Endothelial cell (in vitro differentiated cells): Measurements from ENCODE around the gene METRN. TPM values are rescaled to one million over a fixed set of nuclear protein-coding genes. Genes with fewer than 3 reads are reported as not detected.
"Not testable (repeated sequence)": the region's sequence is repeated elsewhere in the genome, so short reads cannot be mapped to it uniquely, and the experiment has no call there.

Experiments
- DNase-seq: peaks from one replicate; pipeline ENCODE4 v3.0.0; 2021; ENCODE audit warnings: low spot score
- H3K27ac Mint-ChIP-seq: one replicate; pipeline ENCODE4 v1.8.0; 2021; ENCODE audit warnings: mixed read lengths, inconsistent platforms; ENCODE audit not compliant: unreplicated experiment
- H3K27me3 Mint-ChIP-seq: one replicate; pipeline ENCODE4 v1.8.0; 2021; ENCODE audit warnings: mild to moderate bottlenecking, moderate library complexity, mixed read lengths, inconsistent platforms; ENCODE audit not compliant: unreplicated experiment
- H3K36me3 Mint-ChIP-seq: one replicate; pipeline ENCODE4 v1.8.0; 2021; ENCODE audit warnings: mild to moderate bottlenecking, low read depth, mixed read lengths, inconsistent platforms; ENCODE audit not compliant: unreplicated experiment
- H3K4me1 Mint-ChIP-seq: one replicate; pipeline ENCODE4 v1.8.0; 2021; ENCODE audit warnings: mild to moderate bottlenecking, mixed read lengths, inconsistent platforms; ENCODE audit not compliant: unreplicated experiment
- H3K4me3 Mint-ChIP-seq: one replicate; pipeline ENCODE4 v1.8.0; 2021; ENCODE audit warnings: mild to moderate bottlenecking, mixed read lengths, inconsistent platforms; ENCODE audit not compliant: unreplicated experiment
- H3K9me3 Mint-ChIP-seq: one replicate; pipeline ENCODE4 v1.8.0; 2021; ENCODE audit warnings: mixed read lengths, inconsistent platforms; ENCODE audit not compliant: unreplicated experiment
- total RNA-seq: library from RNA; stranded (reverse); fragmentation: NEBNext Ultra II Directional; extraction: Animal tissue kit (Norgen Biotek cat#: 25700); gene quantifications from one replicate; pipeline ENCODE4 v1.2.1, GENCODE V29; 2021; ENCODE audit not compliant: unreplicated experiment
- TF ChIP-seq, protein P1 (sequence below): fragments of 200-600 bp; sonication (generic); IDR thresholded peaks from one replicate; pipeline ENCODE4 v1.5.0; 2021; ENCODE audit warnings: antibody characterized with exemption; ENCODE audit not compliant: unreplicated experiment

METRN gene
- total RNA-seq, 1 donor from 2014 or later = 11.2 TPM

- no peak for DNase-seq
- TF ChIP-seq, protein P1, sequence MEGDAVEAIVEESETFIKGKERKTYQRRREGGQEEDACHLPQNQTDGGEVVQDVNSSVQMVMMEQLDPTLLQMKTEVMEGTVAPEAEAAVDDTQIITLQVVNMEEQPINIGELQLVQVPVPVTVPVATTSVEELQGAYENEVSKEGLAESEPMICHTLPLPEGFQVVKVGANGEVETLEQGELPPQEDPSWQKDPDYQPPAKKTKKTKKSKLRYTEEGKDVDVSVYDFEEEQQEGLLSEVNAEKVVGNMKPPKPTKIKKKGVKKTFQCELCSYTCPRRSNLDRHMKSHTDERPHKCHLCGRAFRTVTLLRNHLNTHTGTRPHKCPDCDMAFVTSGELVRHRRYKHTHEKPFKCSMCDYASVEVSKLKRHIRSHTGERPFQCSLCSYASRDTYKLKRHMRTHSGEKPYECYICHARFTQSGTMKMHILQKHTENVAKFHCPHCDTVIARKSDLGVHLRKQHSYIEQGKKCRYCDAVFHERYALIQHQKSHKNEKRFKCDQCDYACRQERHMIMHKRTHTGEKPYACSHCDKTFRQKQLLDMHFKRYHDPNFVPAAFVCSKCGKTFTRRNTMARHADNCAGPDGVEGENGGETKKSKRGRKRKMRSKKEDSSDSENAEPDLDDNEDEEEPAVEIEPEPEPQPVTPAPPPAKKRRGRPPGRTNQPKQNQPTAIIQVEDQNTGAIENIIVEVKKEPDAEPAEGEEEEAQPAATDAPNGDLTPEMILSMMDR = no peak
- Mint-ChIP-seq H3K9me3 (no peaks in the 10 kb centered on the region), H3K4me1 (peaks cover 11% of the 10 kb centered on the region), H3K27me3 (no peaks in the 10 kb centered on the region), H3K27ac (no peak overlapping the region), H3K36me3 (no peaks in the 10 kb centered on the region), H3K4me3 (no peak overlapping the region)
These were observed 33.2 kb downstream of the METRN start for GRCh38 chr16:747978-748746.

DNA sequence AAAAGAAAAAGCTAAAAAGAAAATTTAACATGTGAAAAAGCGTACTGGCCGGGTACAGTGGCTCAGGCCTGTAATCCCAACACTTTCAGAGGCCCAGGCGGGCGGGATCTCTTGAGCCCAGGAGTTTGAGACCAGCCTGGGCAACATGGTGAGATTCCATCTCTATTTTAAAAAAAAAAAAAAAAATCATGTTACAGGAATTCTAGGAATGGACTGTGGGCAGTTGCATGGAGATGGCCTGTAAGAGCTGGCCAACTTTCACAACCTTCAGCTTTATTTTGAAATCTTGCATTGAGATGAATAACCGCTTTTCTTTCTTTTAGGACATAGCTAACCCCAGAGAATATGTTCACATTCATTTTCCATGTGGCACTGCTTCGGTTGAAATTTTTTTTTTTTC lies 34.1 kb downstream of the METRN start:
- no peak overlapping the region for H3K27ac Mint-ChIP-seq
- H3K9me3 Mint-ChIP-seq = no peaks in the 10 kb centered on the region
- DNase-seq = no peak

GRCh38 chr16:750485-750884 lies 35.6 kb downstream of the METRN start:
- Mint-ChIP-seq H3K36me3 (no peaks in the 10 kb centered on the region), H3K9me3 (no peaks in the 10 kb centered on the region), H3K27ac (no peak overlapping the region), H3K27me3 (no peaks in the 10 kb centered on the region), H3K4me1 (peaks cover 11% of the 10 kb centered on the region), H3K4me3 (no peak overlapping the region)
- no peak for DNase-seq
- TF ChIP-seq, protein P1 = no peak

More for the DNA sequence above, 34.1 kb downstream of the METRN start:
- Mint-ChIP-seq H3K4me1 (peaks cover 11% of the 10 kb centered on the region), H3K4me3 (no peak overlapping the region), H3K36me3 (no peaks in the 10 kb centered on the region), H3K27me3 (no peaks in the 10 kb centered on the region)
- TF ChIP-seq, protein P1 = no peak

DNA sequence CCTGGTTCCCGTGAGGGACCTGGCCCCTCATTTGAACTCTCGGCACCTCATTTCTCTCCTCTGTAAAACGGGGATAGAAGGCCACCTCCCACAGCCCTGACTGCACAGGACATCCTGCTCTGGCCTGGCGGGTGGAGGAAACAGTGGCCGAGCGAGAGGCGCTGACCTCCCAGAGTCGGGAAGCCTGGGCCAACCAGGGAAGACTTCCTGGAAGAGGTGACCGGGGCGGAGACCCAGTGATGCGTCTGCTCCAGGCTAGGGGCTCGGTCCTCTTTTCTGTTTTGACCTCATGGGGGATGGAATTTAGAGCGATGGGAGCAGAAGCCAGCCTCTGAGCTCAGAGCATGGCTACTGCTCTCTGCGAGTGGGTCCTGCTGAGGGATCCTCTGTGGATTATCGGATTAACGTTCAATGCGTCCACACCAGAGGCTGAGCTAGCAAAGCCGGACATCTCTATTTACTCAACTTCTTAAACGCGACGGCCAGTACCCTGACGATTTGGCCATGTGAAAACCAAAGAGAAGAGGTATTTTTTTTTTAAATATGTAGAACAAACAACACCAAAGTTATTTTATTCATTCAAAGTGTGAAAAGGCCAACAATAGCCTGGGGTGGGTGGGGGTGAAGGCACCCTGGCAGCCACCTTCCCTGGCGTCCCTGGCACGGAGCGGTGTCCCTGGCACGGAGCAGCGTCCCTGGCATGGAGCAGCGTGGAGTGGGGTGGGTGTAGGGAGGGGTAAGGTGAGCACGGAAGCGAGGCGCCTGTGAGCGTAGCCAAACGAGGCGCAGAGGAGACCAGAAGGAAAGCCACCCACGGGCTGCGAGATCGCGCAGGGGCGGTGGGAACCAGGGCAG lies 36.5 kb downstream of the METRN start:
- Mint-ChIP-seq H3K4me3 (peak overlapping the region; percentile 47), H3K9me3 (no peaks in the 10 kb centered on the region), H3K4me1 (peaks cover 11% of the 10 kb centered on the region), H3K36me3 (no peaks in the 10 kb centered on the region), H3K27ac (no peak overlapping the region), H3K27me3 (peaks cover 1% of the 10 kb centered on the region)
- TF ChIP-seq, protein P1 = no peak
- no peak for DNase-seq

DNA sequence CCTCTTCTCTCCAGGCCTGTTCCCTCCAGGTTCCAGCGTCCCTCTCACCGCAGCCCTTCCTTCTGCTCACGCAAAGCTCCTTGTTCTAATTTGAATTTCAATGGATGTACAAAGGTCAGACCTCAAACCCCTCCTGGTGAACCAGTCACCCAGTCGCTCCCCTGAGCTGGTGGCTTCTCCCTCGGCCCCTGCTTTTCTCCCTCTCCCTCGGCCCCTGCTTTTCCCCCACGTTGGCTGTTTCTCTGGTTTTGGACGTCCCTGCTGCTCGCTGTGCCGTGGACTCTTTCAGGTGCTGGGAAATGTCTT lies 37.0 kb downstream of the METRN start:
- Mint-ChIP-seq H3K27ac (peak overlapping the region; percentile 18), H3K27me3 (peaks cover 3% of the 10 kb centered on the region), H3K4me1 (peaks cover 11% of the 10 kb centered on the region), H3K4me3 (no peak overlapping the region), H3K36me3 (no peaks in the 10 kb centered on the region), H3K9me3 (no peaks in the 10 kb centered on the region)
- TF ChIP-seq, protein P1 = no peak
- no peak for DNase-seq

DNA sequence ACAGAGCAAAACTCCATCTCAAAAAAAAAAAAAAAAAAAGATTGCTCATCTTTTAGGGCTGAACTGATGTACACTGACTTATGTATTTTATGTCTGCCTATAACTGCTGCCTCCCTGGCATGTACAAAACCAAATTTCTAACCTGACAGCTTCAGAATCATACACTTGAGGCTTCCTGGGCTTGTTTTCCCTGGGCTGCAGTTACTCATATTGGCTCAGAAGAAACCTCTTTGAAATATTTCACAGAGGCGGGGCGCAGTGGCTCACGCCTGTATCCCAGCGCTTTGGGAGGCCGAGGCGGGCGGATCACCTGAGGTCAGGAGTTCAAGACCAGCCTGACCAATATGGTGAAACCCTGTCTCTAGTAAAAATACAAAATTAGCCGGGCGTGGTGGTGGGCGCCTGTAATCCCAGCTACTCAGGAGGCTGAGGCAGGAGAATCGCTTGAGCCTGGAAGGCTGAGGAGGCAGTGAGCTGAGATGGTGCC lies 39.2 kb downstream of the METRN start:
- H3K27me3 Mint-ChIP-seq, H3K4me3 Mint-ChIP-seq, H3K9me3 Mint-ChIP-seq, H3K27ac Mint-ChIP-seq, DNase-seq, H3K36me3 Mint-ChIP-seq: not testable (repeated sequence)
- peaks cover 11% of the 10 kb centered on the region for H3K4me1 Mint-ChIP-seq
